DND-41 (cell line): ENCODE results near the gene C10orf62.

Source experiments
- ATAC-seq: fragments of 200-7000 bp; cut with Tn5 transposase; 3 replicates; pipeline ENCODE4 v1.9.1; 2021; ENCODE audit warnings: low read depth; ENCODE audit not compliant: insufficient read depth
- DNase-seq: peaks from one replicate; pipeline ENCODE4 v3.0.0-alpha.2; 2020
- H2AFZ ChIP-seq: 2 replicates; pipeline ENCODE4 v1.6.0; 2012; ENCODE audit warnings: low read depth, low read length
- H3K27ac ChIP-seq: 2 replicates; pipeline ENCODE4 v1.5.1; 2012; ENCODE audit warnings: low read length, inconsistent platforms
- H3K27me3 ChIP-seq: fragments of 200-600 bp; sonication (generic); 2 replicates; pipeline ENCODE4 v1.6.0; 2012; ENCODE audit warnings: low read length, mild to moderate bottlenecking, inconsistent platforms; ENCODE audit not compliant: insufficient read depth, poor library complexity
- H3K36me3 ChIP-seq: 2 replicates; pipeline ENCODE4 v1.5.1; 2012; ENCODE audit warnings: low read length, inconsistent platforms; ENCODE audit not compliant: insufficient read depth
- H3K4me1 ChIP-seq: 2 replicates; pipeline ENCODE4 v1.5.1; 2012; ENCODE audit warnings: mild to moderate bottlenecking, low read length; ENCODE audit not compliant: insufficient read depth
- H3K4me2 ChIP-seq: 2 replicates; pipeline ENCODE4 v1.6.0; 2012; ENCODE audit warnings: mild to moderate bottlenecking, moderate library complexity, low read length, inconsistent platforms; ENCODE audit not compliant: insufficient read depth
- H3K4me3 ChIP-seq, 2 experiments: fragments of 200-600 bp in 1 of 2; shearing (Covaris generic) in 1 of 2; 2 replicates each; pipeline ENCODE4 v1.5.1; 2012 to 2016; ENCODE audit warnings: inconsistent platforms in 2 of 2, low read length in 2 of 2, mild to moderate bottlenecking in 2 of 2, low read depth in 1 of 2, moderate library complexity in 1 of 2
- H3K79me2 ChIP-seq: 2 replicates; pipeline ENCODE4 v1.6.0; 2012; ENCODE audit warnings: low read length, inconsistent platforms; ENCODE audit not compliant: insufficient read depth
- H3K9ac ChIP-seq: 2 replicates; pipeline ENCODE4 v1.6.0; 2012; ENCODE audit warnings: low read depth, mild to moderate bottlenecking, inconsistent platforms, low read length, moderate library complexity
- H3K9me3 ChIP-seq: 2 replicates; pipeline ENCODE4 v1.5.1; 2012; ENCODE audit warnings: low read length, moderate library complexity, mild to moderate bottlenecking, inconsistent platforms; ENCODE audit not compliant: insufficient read depth, severe bottlenecking
- H4K20me1 ChIP-seq: 2 replicates; pipeline ENCODE4 v1.6.0; 2012; ENCODE audit warnings: low read length; ENCODE audit not compliant: insufficient read depth
- EZH2 ChIP-seq: IDR thresholded peaks from 3 replicates; pipeline ENCODE4 v1.6.1; 2012; ENCODE audit warnings: borderline replicate concordance, low read depth, mild to moderate bottlenecking, moderate library complexity, low read length, inconsistent platforms; ENCODE audit not compliant: severe bottlenecking
- TF ChIP-seq, protein P1 (sequence below): IDR thresholded peaks from 2 replicates; pipeline ENCODE4 v1.5.1; 2012; ENCODE audit warnings: borderline replicate concordance, low read length, moderate library complexity, mild to moderate bottlenecking; ENCODE audit not compliant: poor library complexity, severe bottlenecking; ENCODE audit errors: extremely low read depth

The C10orf62 gene

DNA sequence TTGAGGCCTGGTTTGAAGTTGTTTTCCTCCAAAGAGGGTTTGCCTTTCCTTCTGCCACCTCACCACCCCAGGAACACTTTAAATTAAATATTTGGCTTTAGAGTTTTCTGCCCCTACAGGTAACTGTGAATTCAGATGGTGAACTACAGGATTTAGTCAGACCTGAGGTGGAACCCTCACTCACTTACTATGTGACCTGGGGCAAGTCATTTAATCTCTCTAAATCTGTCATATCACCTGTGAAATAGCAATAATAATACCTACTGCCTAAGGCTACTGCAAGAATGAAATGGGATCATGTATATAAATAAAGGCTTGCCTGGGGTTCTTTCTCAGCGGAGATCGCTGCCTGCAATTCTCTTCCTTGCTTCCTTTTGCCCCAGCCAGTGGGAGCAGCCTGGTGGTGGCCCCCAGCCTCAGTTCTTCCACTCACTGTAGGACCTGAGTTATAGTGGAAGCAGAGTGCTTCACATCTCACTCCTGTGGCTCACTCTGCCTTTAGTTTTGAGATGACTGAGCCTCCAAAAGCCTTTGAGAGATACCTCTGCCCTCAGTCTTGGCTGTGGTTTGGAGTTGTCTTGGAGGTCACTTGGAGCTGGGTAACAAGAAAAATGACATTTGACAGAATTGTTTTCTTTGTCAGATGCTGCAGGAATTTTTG, 23.1 kb upstream of the C10orf62 start:
- no peak for ATAC-seq
- H3K27me3 ChIP-seq: no peaks in the 10 kb centered on the region
- H3K4me1 ChIP-seq: no peaks in the 10 kb centered on the region
- H4K20me1 ChIP-seq: no peaks in the 10 kb centered on the region
- DNase-seq: no peak
- no peaks in the 10 kb centered on the region for H3K36me3 ChIP-seq
- no peak overlapping the region for H3K4me3 ChIP-seq
- TF ChIP-seq, protein P1, sequence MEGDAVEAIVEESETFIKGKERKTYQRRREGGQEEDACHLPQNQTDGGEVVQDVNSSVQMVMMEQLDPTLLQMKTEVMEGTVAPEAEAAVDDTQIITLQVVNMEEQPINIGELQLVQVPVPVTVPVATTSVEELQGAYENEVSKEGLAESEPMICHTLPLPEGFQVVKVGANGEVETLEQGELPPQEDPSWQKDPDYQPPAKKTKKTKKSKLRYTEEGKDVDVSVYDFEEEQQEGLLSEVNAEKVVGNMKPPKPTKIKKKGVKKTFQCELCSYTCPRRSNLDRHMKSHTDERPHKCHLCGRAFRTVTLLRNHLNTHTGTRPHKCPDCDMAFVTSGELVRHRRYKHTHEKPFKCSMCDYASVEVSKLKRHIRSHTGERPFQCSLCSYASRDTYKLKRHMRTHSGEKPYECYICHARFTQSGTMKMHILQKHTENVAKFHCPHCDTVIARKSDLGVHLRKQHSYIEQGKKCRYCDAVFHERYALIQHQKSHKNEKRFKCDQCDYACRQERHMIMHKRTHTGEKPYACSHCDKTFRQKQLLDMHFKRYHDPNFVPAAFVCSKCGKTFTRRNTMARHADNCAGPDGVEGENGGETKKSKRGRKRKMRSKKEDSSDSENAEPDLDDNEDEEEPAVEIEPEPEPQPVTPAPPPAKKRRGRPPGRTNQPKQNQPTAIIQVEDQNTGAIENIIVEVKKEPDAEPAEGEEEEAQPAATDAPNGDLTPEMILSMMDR: no peak
- no peak for TF ChIP-seq EZH2
- H2AFZ ChIP-seq: no peak overlapping the region
- no peak overlapping the region for H3K9ac ChIP-seq
- no peaks in the 10 kb centered on the region for H3K9me3 ChIP-seq
- H3K4me2 ChIP-seq: no peak overlapping the region
- H3K79me2 ChIP-seq: no peaks in the 10 kb centered on the region
- H3K27ac ChIP-seq: no peak overlapping the region

DNA sequence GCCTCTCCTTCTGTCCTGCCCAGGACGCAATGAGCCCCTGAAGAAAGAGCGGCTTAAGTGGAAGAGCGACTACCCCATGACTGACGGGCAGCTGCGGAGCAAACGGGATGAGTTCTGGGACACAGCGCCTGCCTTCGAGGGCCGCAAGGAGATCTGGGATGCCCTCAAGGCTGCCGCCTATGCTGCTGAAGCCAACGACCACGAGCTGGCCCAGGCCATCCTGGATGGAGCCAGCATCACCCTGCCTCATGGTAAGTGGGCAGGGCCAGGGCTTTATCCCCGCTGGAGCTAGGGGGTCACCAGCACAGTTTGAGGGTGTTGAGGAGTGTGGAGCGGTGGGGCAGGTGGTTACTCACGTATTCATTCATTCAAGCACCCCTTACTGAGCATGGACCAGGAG, 21.6 kb upstream of the C10orf62 start:
- Histone ChIP-seq H3K27me3 (no peaks in the 10 kb centered on the region), H3K36me3 (no peaks in the 10 kb centered on the region), H3K9ac (no peak overlapping the region), H3K4me3 (no peak overlapping the region), H3K9me3 (no peaks in the 10 kb centered on the region), H3K27ac (no peak overlapping the region), H2AFZ (no peak overlapping the region), H3K4me1 (no peaks in the 10 kb centered on the region), H4K20me1 (no peaks in the 10 kb centered on the region), H3K79me2 (no peaks in the 10 kb centered on the region), H3K4me2 (no peak overlapping the region)
- DNase-seq (no peak), ATAC-seq (no peak)
- TF ChIP-seq EZH2: no peak
- TF ChIP-seq, protein P1: no peak

DNA sequence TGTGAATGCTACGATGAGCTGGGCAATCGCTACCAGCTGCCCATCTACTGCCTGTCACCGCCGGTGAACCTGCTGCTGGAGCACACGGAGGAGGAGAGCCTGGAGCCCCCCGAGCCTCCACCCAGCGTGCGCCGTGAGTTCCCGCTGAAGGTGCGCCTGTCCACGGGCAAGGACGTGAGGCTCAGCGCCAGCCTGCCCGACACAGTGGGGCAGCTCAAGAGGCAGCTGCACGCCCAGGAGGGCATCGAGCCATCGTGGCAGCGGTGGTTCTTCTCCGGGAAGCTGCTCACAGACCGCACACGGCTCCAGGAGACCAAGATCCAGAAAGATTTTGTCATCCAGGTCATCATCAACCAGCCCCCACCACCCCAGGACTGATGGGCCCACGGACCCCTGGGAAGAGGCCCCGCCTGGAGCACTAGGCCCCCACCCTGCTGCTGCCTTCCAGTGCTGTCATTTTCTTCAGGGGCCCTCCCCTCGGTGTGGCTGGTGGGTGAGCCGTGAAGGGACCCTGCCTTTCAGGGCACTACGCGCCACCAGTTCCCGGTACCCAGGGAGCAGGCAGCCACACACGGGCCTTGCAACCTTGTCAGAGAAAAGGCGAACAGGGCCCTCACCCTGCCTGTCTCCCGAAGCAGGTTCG, 19.3 kb upstream of the C10orf62 start:
- ATAC-seq (no peak), DNase-seq (no peak)
- Histone ChIP-seq H3K79me2 (no peaks in the 10 kb centered on the region), H3K4me1 (no peaks in the 10 kb centered on the region), H3K27me3 (no peaks in the 10 kb centered on the region), H3K9me3 (no peaks in the 10 kb centered on the region), H3K36me3 (no peaks in the 10 kb centered on the region), H4K20me1 (no peaks in the 10 kb centered on the region), H3K27ac (no peak overlapping the region), H2AFZ (no peak overlapping the region), H3K4me2 (no peak overlapping the region), H3K4me3 (no peak overlapping the region), H3K9ac (no peak overlapping the region)
- TF ChIP-seq EZH2: no peak

DNA sequence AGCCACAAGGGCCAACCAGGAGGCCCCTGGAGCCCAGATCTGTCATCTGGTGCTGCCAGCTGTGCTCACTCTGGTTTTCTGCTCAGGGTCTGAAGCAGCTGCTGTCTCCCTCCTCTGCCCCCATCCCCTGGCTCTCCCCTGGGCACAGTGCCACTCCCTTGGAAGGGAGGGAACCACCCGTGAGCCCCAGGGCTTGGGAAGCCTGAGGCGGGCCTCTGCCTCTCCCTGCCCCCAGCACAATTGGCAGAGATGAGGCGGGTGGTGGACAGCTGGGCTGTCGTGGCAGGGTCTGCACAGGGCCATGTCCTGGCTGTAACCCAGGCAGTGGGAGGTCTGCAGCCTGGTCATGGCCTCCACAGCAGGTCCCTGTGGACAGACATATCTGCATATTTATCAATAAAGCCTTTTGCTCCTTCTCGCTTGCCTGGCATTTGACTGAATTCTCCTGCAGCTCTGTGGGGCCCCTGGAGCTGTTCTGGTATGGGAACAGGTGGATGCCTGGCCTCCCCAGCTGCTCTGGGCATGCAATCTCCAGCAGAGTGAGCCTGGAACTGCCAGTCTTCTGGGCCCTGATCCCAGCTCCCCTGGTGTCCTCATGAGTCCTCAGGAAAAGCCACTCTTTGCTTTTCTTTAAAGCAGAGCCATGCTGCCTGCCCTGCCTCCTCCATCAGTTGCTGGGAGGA, 18.6 kb upstream of the C10orf62 start:
- H3K79me2 ChIP-seq: no peaks in the 10 kb centered on the region
- no peak for ATAC-seq
- H3K4me3 ChIP-seq: no peak overlapping the region
- DNase-seq: no peak
- H3K36me3 ChIP-seq: no peaks in the 10 kb centered on the region
- H2AFZ ChIP-seq: no peak overlapping the region
- H3K4me2 ChIP-seq: no peak overlapping the region
- H4K20me1 ChIP-seq: no peaks in the 10 kb centered on the region
- H3K27ac ChIP-seq: no peak overlapping the region
- TF ChIP-seq, protein P1: no peak
- TF ChIP-seq EZH2: no peak
- no peaks in the 10 kb centered on the region for H3K4me1 ChIP-seq
- no peak overlapping the region for H3K9ac ChIP-seq
- no peaks in the 10 kb centered on the region for H3K9me3 ChIP-seq
- no peaks in the 10 kb centered on the region for H3K27me3 ChIP-seq
